Right atrium auricular region (tissue), 2 donors: ENCODE data around the gene USP17L28. TPM values are rescaled to one million over a fixed set of nuclear protein-coding genes. Genes with fewer than 3 reads are reported as not detected.
"Not testable (repeated sequence)": the region's sequence is repeated elsewhere in the genome, so short reads cannot be mapped to it uniquely, and the experiment has no call there.

Source experiments
- DNase-seq: peaks from one replicate; pipeline ENCODE4 v3.0.0-alpha.2; 2019; ENCODE audit warnings: low spot score
- H3K27ac ChIP-seq, 2 donors: fragments of 200-600 bp; sonication (generic); 1 replicate in 1 of 2; 2 replicates in 1 of 2; pipeline ENCODE4 v1.5.1; 2016 to 2019
- H3K27me3 ChIP-seq, 2 donors: fragments of 200-600 bp; sonication (generic); one replicate each; pipeline versions ENCODE4 v1.5.1 to v1.6.0; 2017 to 2019
- H3K36me3 ChIP-seq: fragments of 200-600 bp; sonication (generic); one replicate; pipeline ENCODE4 v1.5.1; 2016
- H3K4me1 ChIP-seq, 2 donors: fragments of 200-600 bp; sonication (generic); one replicate each; pipeline versions ENCODE4 v1.5.1 to v1.6.0; 2017 to 2019
- H3K4me3 ChIP-seq, 2 donors: fragments of 200-600 bp; sonication (generic); 1 replicate in 1 of 2; 2 replicates in 1 of 2; pipeline ENCODE4 v1.5.1; 2017 to 2019; ENCODE audit warnings: mild to moderate bottlenecking in 1 of 2, moderate library complexity in 1 of 2
- H3K9me3 ChIP-seq, 2 donors: fragments of 200-600 bp; sonication (generic); one replicate each; pipeline ENCODE4 v1.5.1; 2019
- total RNA-seq, 2 donors: library from RNA; depleted of rRNA; stranded (reverse); fragments of >200 nt; gene quantifications; one replicate each; pipeline ENCODE4 v1.1.0, GENCODE V29; 2016

USP17L28 gene
- not detected for total RNA-seq

GRCh38 chr4:9348593-9348992, at the start of gene USP17L28:
USP17L28 (plus strand) TSS chr4:9348893; CDS start chr4:9348893, 0 bp downstream.
- H3K9me3 ChIP-seq, H3K27me3 ChIP-seq, H3K36me3 ChIP-seq, H3K4me1 ChIP-seq, DNase-seq, H3K27ac ChIP-seq, H3K4me3 ChIP-seq: not testable (repeated sequence)

- H3K9me3 ChIP-seq, DNase-seq, H3K4me1 ChIP-seq, H3K27ac ChIP-seq, H3K4me3 ChIP-seq, H3K36me3 ChIP-seq, H3K27me3 ChIP-seq: not testable (repeated sequence)
These were observed 24.5 kb upstream of the USP17L28 start for GRCh38 chr4:9324191-9324590.

GRCh38 chr4:9324865-9325264, 23.8 kb upstream of the USP17L28 start, which contains the start of gene USP17L24:
USP17L24 (plus strand) TSS chr4:9325165; CDS start chr4:9325165, 0 bp downstream.
- not testable (repeated sequence) for H3K9me3 ChIP-seq, H3K27ac ChIP-seq, H3K4me3 ChIP-seq, H3K4me1 ChIP-seq, DNase-seq, H3K36me3 ChIP-seq, H3K27me3 ChIP-seq

- not testable (repeated sequence) for DNase-seq, H3K9me3 ChIP-seq, H3K4me3 ChIP-seq, H3K27me3 ChIP-seq, H3K27ac ChIP-seq, H3K36me3 ChIP-seq, H3K4me1 ChIP-seq
These were observed 19.1 kb upstream of the USP17L28 start, which contains the start of gene USP17L25 for GRCh38 chr4:9329611-9330010. USP17L25 (plus strand) TSS chr4:9329911; CDS start chr4:9329911, 0 bp downstream.

GRCh38 chr4:9334358-9334757, 14.3 kb upstream of the USP17L28 start, which contains the start of gene USP17L26:
USP17L26 (plus strand) TSS chr4:9334658; CDS start chr4:9334658, 0 bp downstream.
- not testable (repeated sequence) for H3K4me1 ChIP-seq, H3K27me3 ChIP-seq, H3K36me3 ChIP-seq, H3K9me3 ChIP-seq, DNase-seq, H3K4me3 ChIP-seq, H3K27ac ChIP-seq

GRCh38 chr4:9339103-9339502, 9.6 kb upstream of the USP17L28 start, which contains the start of gene USP17L5:
USP17L5 (plus strand) TSS chr4:9339403; CDS start chr4:9339403, 0 bp downstream.
- H3K27ac ChIP-seq, H3K4me3 ChIP-seq, H3K4me1 ChIP-seq, H3K27me3 ChIP-seq, H3K36me3 ChIP-seq, DNase-seq, H3K9me3 ChIP-seq: not testable (repeated sequence)

GRCh38 chr4:9343848-9344247, 4.8 kb upstream of the USP17L28 start, which contains the start of gene USP17L27:
USP17L27 (plus strand) TSS chr4:9344148; CDS start chr4:9344148, 0 bp downstream.
- H3K4me3 ChIP-seq, H3K36me3 ChIP-seq, H3K27me3 ChIP-seq, H3K27ac ChIP-seq, H3K9me3 ChIP-seq, H3K4me1 ChIP-seq, DNase-seq: not testable (repeated sequence)

- not testable (repeated sequence) for H3K4me1 ChIP-seq, DNase-seq, H3K27me3 ChIP-seq, H3K9me3 ChIP-seq, H3K27ac ChIP-seq, H3K36me3 ChIP-seq, H3K4me3 ChIP-seq
These were observed 2.2 kb downstream of the USP17L28 start for GRCh38 chr4:9350866-9351265.

GRCh38 chr4:9353338-9353737, 4.6 kb downstream of the USP17L28 start, which contains the start of gene USP17L29:
USP17L29 (plus strand) TSS chr4:9353638; CDS start chr4:9353638, 0 bp downstream.
- H3K4me3 ChIP-seq, H3K9me3 ChIP-seq, H3K27me3 ChIP-seq, H3K36me3 ChIP-seq, DNase-seq, H3K4me1 ChIP-seq, H3K27ac ChIP-seq: not testable (repeated sequence)

GRCh38 chr4:9362829-9363228, 14.1 kb downstream of the USP17L28 start, which contains the start of gene USP17L30:
USP17L30 (plus strand) TSS chr4:9363129; CDS start chr4:9363129, 0 bp downstream.
- H3K4me3 ChIP-seq, H3K9me3 ChIP-seq, H3K4me1 ChIP-seq, H3K27ac ChIP-seq, H3K27me3 ChIP-seq, H3K36me3 ChIP-seq, DNase-seq: not testable (repeated sequence)

GRCh38 chr4:9379881-9380280, 31.2 kb downstream of the USP17L28 start:
- not testable (repeated sequence) for DNase-seq, H3K4me3 ChIP-seq, H3K9me3 ChIP-seq

More at GRCh38 chr4:9379881-9380280, 31.2 kb downstream of the USP17L28 start:
- H3K36me3 ChIP-seq, H3K4me1 ChIP-seq, H3K27me3 ChIP-seq, H3K27ac ChIP-seq: not testable (repeated sequence)
